Neural cell (in vitro differentiated cells): ENCODE data around the gene SMG6. TPM values are rescaled to one million over a fixed set of nuclear protein-coding genes. Genes with fewer than 3 reads are reported as not detected.

Experiments
- H2AFZ ChIP-seq: fragments of 200-600, 300-800 bp; sonication (generic), shearing (Covaris generic); 2 replicates; pipeline ENCODE4 v1.6.0; 2014; ENCODE audit warnings: low read depth, mild to moderate bottlenecking, antibody characterized with exemption, low read length, moderate library complexity
- H3F3A ChIP-seq: fragments of 200-600 bp; shearing (Covaris generic); 2 replicates; pipeline ENCODE4 v1.6.1; 2016; ENCODE audit warnings: mild to moderate bottlenecking, moderate library complexity, mixed read lengths, antibody characterized with exemption, low read length; ENCODE audit not compliant: insufficient read depth, poor library complexity, severe bottlenecking
- H3K27ac ChIP-seq: fragments of 200-600, 300-800 bp; sonication (generic), shearing (Covaris generic); 2 replicates; pipeline ENCODE4 v1.5.1; 2014; ENCODE audit warnings: mild to moderate bottlenecking, low read length, moderate library complexity
- H3K27me3 ChIP-seq: fragments of 300-800, 200-600 bp; sonication (generic), shearing (Covaris generic); 2 replicates; pipeline ENCODE4 v1.6.0; 2014; ENCODE audit warnings: mild to moderate bottlenecking, low read depth, low read length, moderate library complexity; ENCODE audit not compliant: insufficient read depth
- H3K36me3 ChIP-seq: fragments of 300-800, 200-600 bp; sonication (generic), shearing (Covaris generic); 2 replicates; pipeline ENCODE4 v1.5.1; 2014; ENCODE audit warnings: mild to moderate bottlenecking, antibody characterized with exemption, low read length, moderate library complexity; ENCODE audit not compliant: insufficient read depth
- H3K4me2 ChIP-seq: fragments of 300-800, 200-600 bp; sonication (generic), shearing (Covaris generic); 2 replicates; pipeline ENCODE4 v1.6.0; 2014; ENCODE audit warnings: mild to moderate bottlenecking, low read length
- H3K4me3 ChIP-seq: fragments of 300-800, 200-600 bp; sonication (generic), shearing (Covaris generic); 2 replicates; pipeline ENCODE4 v1.5.1; 2014; ENCODE audit warnings: mild to moderate bottlenecking, low read length, moderate library complexity
- H3K79me2 ChIP-seq: fragments of 200-600 bp; shearing (Covaris generic); replicated peaks from 2 replicates; pipeline ENCODE4 v1.6.0; 2014; ENCODE audit warnings: mild to moderate bottlenecking, low read length, moderate library complexity; ENCODE audit not compliant: insufficient read depth
- H3K9ac ChIP-seq: fragments of 300-800, 200-600 bp; sonication (generic), shearing (Covaris generic); 2 replicates; pipeline ENCODE4 v1.6.1; 2016; ENCODE audit warnings: mild to moderate bottlenecking, low read length, mixed read lengths
- H3K9me2 ChIP-seq: fragments of 200-600 bp; shearing (Covaris generic); 2 replicates; pipeline ENCODE4 v1.6.1; 2016; ENCODE audit warnings: mild to moderate bottlenecking, low read length, mixed read lengths; ENCODE audit not compliant: insufficient read depth
- H3K9me3 ChIP-seq: fragments of 200-600, 300-800 bp; sonication (generic), shearing (Covaris generic); 2 replicates; pipeline ENCODE4 v1.6.1; 2016; ENCODE audit warnings: mild to moderate bottlenecking, mixed run types, low read length, moderate library complexity, mixed read lengths
- H4K20me1 ChIP-seq: fragments of 200-600 bp; shearing (Covaris generic); 2 replicates; pipeline ENCODE4 v1.6.1; 2016; ENCODE audit warnings: mild to moderate bottlenecking, mixed run types; ENCODE audit not compliant: insufficient read depth
- EP300 ChIP-seq: fragments of 450-650 bp; conservative IDR thresholded peaks from 2 replicates; pipeline ENCODE4 v1.6.1; 2014; ENCODE audit warnings: antibody characterized with exemption, mild to moderate bottlenecking, moderate library complexity; ENCODE audit not compliant: poor library complexity, severe bottlenecking
- EZH2 ChIP-seq: fragments of 200-600, 300-800 bp; shearing (Covaris generic), sonication (generic); IDR thresholded peaks from 2 replicates; pipeline ENCODE4 v1.6.1; 2014; ENCODE audit warnings: antibody characterized with exemption, low read length, borderline replicate concordance, mild to moderate bottlenecking; ENCODE audit not compliant: insufficient read depth, poor library complexity, severe bottlenecking
- MXI1 ChIP-seq: fragments of 450-650 bp; conservative IDR thresholded peaks from 2 replicates; pipeline ENCODE4 v1.6.1; 2014; ENCODE audit warnings: antibody characterized with exemption, mild to moderate bottlenecking; ENCODE audit not compliant: poor library complexity, severe bottlenecking
- POLR2AphosphoS5 ChIP-seq: IDR thresholded peaks from 2 replicates; pipeline ENCODE4 v1.6.1; 2012
- RAD21 ChIP-seq: fragments of 450-650 bp; conservative IDR thresholded peaks from 2 replicates; pipeline ENCODE4 v1.6.1; 2014; ENCODE audit warnings: antibody characterized with exemption, mild to moderate bottlenecking, moderate library complexity
- SMC3 ChIP-seq: fragments of 450-650 bp; conservative IDR thresholded peaks from 2 replicates; pipeline ENCODE4 v1.6.1; 2014; ENCODE audit warnings: antibody characterized with exemption, mild to moderate bottlenecking, moderate library complexity; ENCODE audit not compliant: poor library complexity
- TAF1 ChIP-seq: IDR thresholded peaks from 2 replicates; pipeline ENCODE4 v1.6.1; 2012; ENCODE audit warnings: low read depth
- polyA plus RNA-seq: library from polyadenylated mRNA; depleted of rRNA; stranded (reverse); fragments of >200 nt; gene quantifications from 2 replicates; pipeline ENCODE4 v1.2.3, GENCODE V29; 2014
- TF ChIP-seq, protein P1 (sequence below): fragments of 450-650 bp; IDR thresholded peaks from 2 replicates; pipeline ENCODE4 v1.5.1; 2014; ENCODE audit warnings: antibody characterized with exemption, mild to moderate bottlenecking, moderate library complexity; ENCODE audit not compliant: poor library complexity, severe bottlenecking
- TF ChIP-seq, protein P2 (sequence below): IDR thresholded peaks from 2 replicates; pipeline ENCODE4 v1.6.1; 2012; ENCODE audit warnings: borderline replicate concordance

The SMG6 gene
- polyA plus RNA-seq, 1 donor from 2014 or later = 13.9 TPM

DNA sequence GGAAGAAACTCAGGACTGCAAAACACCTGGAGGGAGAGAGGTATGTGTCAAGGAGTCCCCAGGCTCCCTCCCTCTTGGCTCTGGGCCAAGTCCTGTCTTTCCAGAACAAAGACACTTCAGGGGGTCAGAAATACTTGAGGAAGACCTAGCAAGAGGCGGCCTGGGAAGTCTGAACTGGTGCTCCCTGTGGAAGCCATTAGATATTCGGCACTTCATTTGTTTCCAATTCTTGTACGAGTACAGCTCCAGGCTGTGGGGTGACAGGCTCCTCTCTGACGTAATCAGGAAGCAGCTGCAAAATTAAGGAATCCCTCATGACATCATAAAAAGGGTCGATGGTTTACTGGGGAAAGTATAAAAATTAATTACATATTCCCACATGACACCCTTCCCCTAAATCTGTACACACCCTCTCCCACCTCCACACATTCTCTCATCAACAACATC is 108.7 kb downstream of the SMG6 start:
- H2AFZ ChIP-seq = no peak overlapping the region
- no peak overlapping the region for H3K27ac ChIP-seq
- H3K79me2 ChIP-seq = no peaks in the 10 kb centered on the region
- no peaks in the 10 kb centered on the region for H4K20me1 ChIP-seq
- no peak overlapping the region for H3K4me3 ChIP-seq
- H3K9me3 ChIP-seq = no peaks in the 10 kb centered on the region
- H3K9me2 ChIP-seq = no peaks in the 10 kb centered on the region
- no peak overlapping the region for H3K4me2 ChIP-seq
- TF ChIP-seq EZH2 = no peak
- no peak for TF ChIP-seq MXI1
- TF ChIP-seq, protein P1, sequence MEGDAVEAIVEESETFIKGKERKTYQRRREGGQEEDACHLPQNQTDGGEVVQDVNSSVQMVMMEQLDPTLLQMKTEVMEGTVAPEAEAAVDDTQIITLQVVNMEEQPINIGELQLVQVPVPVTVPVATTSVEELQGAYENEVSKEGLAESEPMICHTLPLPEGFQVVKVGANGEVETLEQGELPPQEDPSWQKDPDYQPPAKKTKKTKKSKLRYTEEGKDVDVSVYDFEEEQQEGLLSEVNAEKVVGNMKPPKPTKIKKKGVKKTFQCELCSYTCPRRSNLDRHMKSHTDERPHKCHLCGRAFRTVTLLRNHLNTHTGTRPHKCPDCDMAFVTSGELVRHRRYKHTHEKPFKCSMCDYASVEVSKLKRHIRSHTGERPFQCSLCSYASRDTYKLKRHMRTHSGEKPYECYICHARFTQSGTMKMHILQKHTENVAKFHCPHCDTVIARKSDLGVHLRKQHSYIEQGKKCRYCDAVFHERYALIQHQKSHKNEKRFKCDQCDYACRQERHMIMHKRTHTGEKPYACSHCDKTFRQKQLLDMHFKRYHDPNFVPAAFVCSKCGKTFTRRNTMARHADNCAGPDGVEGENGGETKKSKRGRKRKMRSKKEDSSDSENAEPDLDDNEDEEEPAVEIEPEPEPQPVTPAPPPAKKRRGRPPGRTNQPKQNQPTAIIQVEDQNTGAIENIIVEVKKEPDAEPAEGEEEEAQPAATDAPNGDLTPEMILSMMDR = no peak
- TF ChIP-seq, protein P2, sequence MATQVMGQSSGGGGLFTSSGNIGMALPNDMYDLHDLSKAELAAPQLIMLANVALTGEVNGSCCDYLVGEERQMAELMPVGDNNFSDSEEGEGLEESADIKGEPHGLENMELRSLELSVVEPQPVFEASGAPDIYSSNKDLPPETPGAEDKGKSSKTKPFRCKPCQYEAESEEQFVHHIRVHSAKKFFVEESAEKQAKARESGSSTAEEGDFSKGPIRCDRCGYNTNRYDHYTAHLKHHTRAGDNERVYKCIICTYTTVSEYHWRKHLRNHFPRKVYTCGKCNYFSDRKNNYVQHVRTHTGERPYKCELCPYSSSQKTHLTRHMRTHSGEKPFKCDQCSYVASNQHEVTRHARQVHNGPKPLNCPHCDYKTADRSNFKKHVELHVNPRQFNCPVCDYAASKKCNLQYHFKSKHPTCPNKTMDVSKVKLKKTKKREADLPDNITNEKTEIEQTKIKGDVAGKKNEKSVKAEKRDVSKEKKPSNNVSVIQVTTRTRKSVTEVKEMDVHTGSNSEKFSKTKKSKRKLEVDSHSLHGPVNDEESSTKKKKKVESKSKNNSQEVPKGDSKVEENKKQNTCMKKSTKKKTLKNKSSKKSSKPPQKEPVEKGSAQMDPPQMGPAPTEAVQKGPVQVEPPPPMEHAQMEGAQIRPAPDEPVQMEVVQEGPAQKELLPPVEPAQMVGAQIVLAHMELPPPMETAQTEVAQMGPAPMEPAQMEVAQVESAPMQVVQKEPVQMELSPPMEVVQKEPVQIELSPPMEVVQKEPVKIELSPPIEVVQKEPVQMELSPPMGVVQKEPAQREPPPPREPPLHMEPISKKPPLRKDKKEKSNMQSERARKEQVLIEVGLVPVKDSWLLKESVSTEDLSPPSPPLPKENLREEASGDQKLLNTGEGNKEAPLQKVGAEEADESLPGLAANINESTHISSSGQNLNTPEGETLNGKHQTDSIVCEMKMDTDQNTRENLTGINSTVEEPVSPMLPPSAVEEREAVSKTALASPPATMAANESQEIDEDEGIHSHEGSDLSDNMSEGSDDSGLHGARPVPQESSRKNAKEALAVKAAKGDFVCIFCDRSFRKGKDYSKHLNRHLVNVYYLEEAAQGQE = no peak
- no peak for TF ChIP-seq POLR2AphosphoS5
- no peak for TF ChIP-seq SMC3
- no peak for TF ChIP-seq RAD21
- H3K9ac ChIP-seq = no peak overlapping the region
- H3K36me3 ChIP-seq = no peaks in the 10 kb centered on the region
- H3K27me3 ChIP-seq = no peaks in the 10 kb centered on the region
- H3F3A ChIP-seq = no peaks in the 10 kb centered on the region

DNA sequence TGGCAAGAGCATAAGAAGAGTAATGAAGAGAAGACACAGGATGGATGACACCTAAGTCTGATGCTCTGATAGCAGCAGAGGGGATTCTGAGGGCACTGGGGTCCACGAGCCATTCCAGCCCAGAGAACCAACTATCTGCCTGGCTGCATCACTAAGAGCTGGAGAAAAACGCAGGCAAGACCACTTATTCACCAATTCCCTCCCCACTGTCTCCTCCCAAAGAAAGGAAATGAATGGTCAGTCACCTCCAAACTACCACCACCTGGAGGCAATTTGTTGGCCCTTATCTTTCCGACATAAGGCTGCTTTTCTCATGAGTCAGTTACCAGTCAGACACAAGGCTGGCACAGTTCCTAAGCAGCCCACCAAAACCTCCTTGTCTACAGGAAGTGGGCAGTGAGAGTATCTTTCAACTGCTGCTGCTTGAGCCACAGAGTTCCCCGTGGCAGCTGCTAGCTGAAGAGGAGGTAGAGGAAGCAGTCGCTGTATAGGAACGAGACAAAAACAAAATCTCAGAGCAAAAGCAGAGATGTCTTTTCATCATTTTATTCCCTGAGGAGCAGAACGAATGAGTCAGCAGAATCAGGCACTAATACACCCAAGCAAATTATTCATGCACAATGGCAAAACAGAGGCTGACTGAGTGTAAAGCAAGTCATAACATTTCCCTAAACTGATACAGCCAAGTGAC is 111.1 kb downstream of the SMG6 start:
- H3K79me2 ChIP-seq = no peaks in the 10 kb centered on the region
- no peak overlapping the region for H3K27ac ChIP-seq
- H3K4me3 ChIP-seq = no peak overlapping the region
- no peaks in the 10 kb centered on the region for H3K36me3 ChIP-seq
- H4K20me1 ChIP-seq = no peaks in the 10 kb centered on the region
- H3F3A ChIP-seq = no peaks in the 10 kb centered on the region
- no peaks in the 10 kb centered on the region for H3K9me2 ChIP-seq
- no peak overlapping the region for H3K4me2 ChIP-seq
- no peaks in the 10 kb centered on the region for H3K9me3 ChIP-seq
- no peak overlapping the region for H2AFZ ChIP-seq
- no peaks in the 10 kb centered on the region for H3K27me3 ChIP-seq
- TF ChIP-seq TAF1 (no peak), SMC3 (no peak), RAD21 (no peak)
- H3K9ac ChIP-seq = no peak overlapping the region

DNA sequence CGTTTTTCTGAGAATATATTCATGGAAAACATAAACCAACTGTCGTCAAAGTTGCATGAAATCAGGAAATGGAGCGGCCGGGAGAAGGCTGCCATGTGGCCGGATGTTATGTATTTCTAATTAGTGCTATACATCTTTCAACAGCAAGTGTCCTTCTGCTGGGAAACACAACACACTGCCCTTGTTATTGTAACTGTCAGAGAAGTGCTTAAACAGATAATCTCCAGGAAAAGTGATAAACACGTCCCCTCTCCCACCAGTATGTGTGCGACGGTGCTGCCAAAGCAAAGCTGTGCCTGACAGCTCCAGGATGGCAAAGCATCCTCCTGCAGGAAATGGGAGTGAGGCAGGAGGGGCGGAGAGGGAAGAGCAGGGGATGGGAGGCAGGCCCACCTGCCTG is 111.8 kb downstream of the SMG6 start:
- no peaks in the 10 kb centered on the region for H3K9me3 ChIP-seq
- no peaks in the 10 kb centered on the region for H3K36me3 ChIP-seq
- no peaks in the 10 kb centered on the region for H3K9me2 ChIP-seq
- no peak overlapping the region for H3K4me2 ChIP-seq
- no peak overlapping the region for H3K9ac ChIP-seq
- no peak overlapping the region for H2AFZ ChIP-seq
- no peaks in the 10 kb centered on the region for H4K20me1 ChIP-seq
- no peaks in the 10 kb centered on the region for H3K79me2 ChIP-seq
- H3F3A ChIP-seq = no peaks in the 10 kb centered on the region
- TF ChIP-seq, protein P2 = no peak
- no peak for TF ChIP-seq EZH2
- TF ChIP-seq EP300 = no peak
- no peak for TF ChIP-seq SMC3
- no peak for TF ChIP-seq RAD21
- no peak for TF ChIP-seq MXI1
- TF ChIP-seq TAF1 = no peak
- TF ChIP-seq, protein P1 = no peak
- TF ChIP-seq POLR2AphosphoS5 = no peak
- no peaks in the 10 kb centered on the region for H3K27me3 ChIP-seq
- H3K27ac ChIP-seq = no peak overlapping the region
- no peak overlapping the region for H3K4me3 ChIP-seq
